Measurements from ENCODE around the gene GALE. TPM values are rescaled to one million over a fixed set of nuclear protein-coding genes. Genes with fewer than 3 reads are reported as not detected.

GALE gene
- total RNA-seq, 1 experiment from 2014 or later, result 114 TPM

GRCh38 chr1:23756676-23757075 is 43.9 kb downstream of the GALE start:
- Histone ChIP-seq H3K27ac (ENCODE audit: low read length) (no peak overlapping the region), H3K4me3 (ENCODE audit: low read depth in 2 of 2, low read length in 2 of 2) (no peak overlapping the region), H3K9me3 (ENCODE audit: control insufficient read depth, insufficient read depth, low read depth, low read length) (no peaks in the 10 kb centered on the region), H3K36me3 (ENCODE audit: control insufficient read depth, insufficient read depth, low read length) (peaks cover 41% of the 10 kb centered on the region), H3K4me1 (ENCODE audit: control insufficient read depth, insufficient read depth, low read length) (no peaks in the 10 kb centered on the region), H3K27me3 (ENCODE audit: control insufficient read depth, insufficient read depth, low read length) (no peaks in the 10 kb centered on the region)
- intact Hi-C loops (cut with micrococcal nuclease; ENCODE audit: unreplicated experiment), result no loop called here
- TF ChIP-seq CTCF (IDR thresholded peaks at IDR 0.05), result no peak
- no peak for TF ChIP-seq POLR2AphosphoS5 (IDR thresholded peaks at IDR 0.05; ENCODE audit: low read depth, low read length)
- no peak for TF ChIP-seq TCF7L2 (IDR thresholded peaks at IDR 0.05; ENCODE audit: low read depth, low read length)
- no peak for TF ChIP-seq REST (IDR thresholded peaks at IDR 0.05; ENCODE audit: insufficient read depth in 1 of 2, low read depth in 2 of 2, low read length in 1 of 2)
- no peak for TF ChIP-seq SIN3A (IDR thresholded peaks at IDR 0.05; ENCODE audit: borderline replicate concordance, insufficient read depth, low read depth, low read length)
- DNase-seq (ENCODE audit: low read depth, low spot score) (no peak), ATAC-seq (peak; percentile 58)
- ChIA-PET POLR2A (no interaction called here), CTCF (interaction anchor here (0.6 kb wide), 1 partner anchor 13 kb away, joined by 4 read pairs; no protein-coding TSS in a partner anchor)
- in situ Hi-C loops (cut with HindIII; ENCODE audit: low pct_unique_long_range_greater_than_20kb, low sequenced_read_pairs), result no loop called here
- BruUV-seq (replicated peaks), result no TSS peak

- ChIA-PET POLR2A (no interaction called here), CTCF (no interaction called here)
- no peak for DNase-seq (ENCODE audit: low read depth, low spot score)
- no peak for ATAC-seq
- Histone ChIP-seq H3K36me3 (ENCODE audit: control insufficient read depth, insufficient read depth, low read length) (peaks cover 44% of the 10 kb centered on the region), H3K27ac (ENCODE audit: low read length) (no peak overlapping the region), H3K9me3 (ENCODE audit: control insufficient read depth, insufficient read depth, low read depth, low read length) (no peaks in the 10 kb centered on the region), H3K27me3 (ENCODE audit: control insufficient read depth, insufficient read depth, low read length) (no peaks in the 10 kb centered on the region), H3K4me3 (ENCODE audit: low read depth in 2 of 2, low read length in 2 of 2) (no peak overlapping the region), H3K4me1 (ENCODE audit: control insufficient read depth, insufficient read depth, low read length) (no peaks in the 10 kb centered on the region)
- in situ Hi-C loops (cut with HindIII; ENCODE audit: low pct_unique_long_range_greater_than_20kb, low sequenced_read_pairs) (no loop called here), intact Hi-C loops (cut with micrococcal nuclease; ENCODE audit: unreplicated experiment) (no loop called here)
- no TSS peak for BruUV-seq (replicated peaks)
- TF ChIP-seq REST (IDR thresholded peaks at IDR 0.05; ENCODE audit: insufficient read depth in 1 of 2, low read depth in 2 of 2, low read length in 1 of 2) (no peak), SIN3A (IDR thresholded peaks at IDR 0.05; ENCODE audit: borderline replicate concordance, insufficient read depth, low read depth, low read length) (no peak), TCF7L2 (IDR thresholded peaks at IDR 0.05; ENCODE audit: low read depth, low read length) (no peak), CTCF (IDR thresholded peaks at IDR 0.05) (no peak), POLR2AphosphoS5 (IDR thresholded peaks at IDR 0.05; ENCODE audit: low read depth, low read length) (no peak)
Observed at GRCh38 chr1:23752909-23753308, 47.6 kb downstream of the GALE start.
